ENCODE results near the gene KLHL14.

DNA sequence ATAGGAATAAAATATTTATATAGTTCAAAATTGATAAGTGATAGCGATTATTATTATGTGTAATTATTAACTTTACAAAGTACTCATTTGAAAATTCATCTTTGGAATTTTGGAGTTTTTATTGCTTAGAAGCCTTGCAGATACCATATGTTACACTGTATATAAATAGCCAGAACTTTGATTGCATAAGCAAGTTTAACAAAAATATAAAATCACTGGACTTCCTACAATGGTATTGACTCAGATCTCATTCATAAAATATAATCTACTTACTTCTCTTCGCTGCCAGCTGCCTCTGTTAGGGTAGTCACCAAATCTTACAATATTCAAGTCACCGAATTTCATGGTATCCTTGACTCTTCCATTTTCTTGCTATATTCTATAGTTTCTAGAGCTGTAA, 22.5 kb downstream of the KLHL14 start:
- no peak for TF ChIP-seq POLR2A (IDR thresholded peaks at IDR 0.05)
- TF ChIP-seq, protein P1, sequence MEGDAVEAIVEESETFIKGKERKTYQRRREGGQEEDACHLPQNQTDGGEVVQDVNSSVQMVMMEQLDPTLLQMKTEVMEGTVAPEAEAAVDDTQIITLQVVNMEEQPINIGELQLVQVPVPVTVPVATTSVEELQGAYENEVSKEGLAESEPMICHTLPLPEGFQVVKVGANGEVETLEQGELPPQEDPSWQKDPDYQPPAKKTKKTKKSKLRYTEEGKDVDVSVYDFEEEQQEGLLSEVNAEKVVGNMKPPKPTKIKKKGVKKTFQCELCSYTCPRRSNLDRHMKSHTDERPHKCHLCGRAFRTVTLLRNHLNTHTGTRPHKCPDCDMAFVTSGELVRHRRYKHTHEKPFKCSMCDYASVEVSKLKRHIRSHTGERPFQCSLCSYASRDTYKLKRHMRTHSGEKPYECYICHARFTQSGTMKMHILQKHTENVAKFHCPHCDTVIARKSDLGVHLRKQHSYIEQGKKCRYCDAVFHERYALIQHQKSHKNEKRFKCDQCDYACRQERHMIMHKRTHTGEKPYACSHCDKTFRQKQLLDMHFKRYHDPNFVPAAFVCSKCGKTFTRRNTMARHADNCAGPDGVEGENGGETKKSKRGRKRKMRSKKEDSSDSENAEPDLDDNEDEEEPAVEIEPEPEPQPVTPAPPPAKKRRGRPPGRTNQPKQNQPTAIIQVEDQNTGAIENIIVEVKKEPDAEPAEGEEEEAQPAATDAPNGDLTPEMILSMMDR (IDR thresholded peaks at IDR 0.05), result no peak
